Transverse colon (tissue), 3 donors: ENCODE data around the gene DDHD1.

ENCODE experiments used
- POLR2A ChIP-seq: fragments of 450-650 bp; IDR thresholded peaks from one replicate; pipeline ENCODE4 v1.6.1; 2016; ENCODE audit warnings: antibody characterized with exemption, mild to moderate bottlenecking, moderate library complexity
- TF ChIP-seq, protein P1 (sequence below), 5 experiments: fragments of 200-600 bp in 3 of 5; fragments of 450-650 bp in 2 of 5; sonication (generic) in 3 of 5; IDR thresholded peaks; 1 replicate in 2 of 5; 2 replicates in 3 of 5; pipeline ENCODE4 v1.5.1; 2016 to 2017; ENCODE audit warnings: antibody characterized with exemption in 5 of 5, inconsistent platforms in 3 of 5, mild to moderate bottlenecking in 2 of 5, moderate library complexity in 1 of 5

- no peak for TF ChIP-seq POLR2A
- TF ChIP-seq, protein P1, sequence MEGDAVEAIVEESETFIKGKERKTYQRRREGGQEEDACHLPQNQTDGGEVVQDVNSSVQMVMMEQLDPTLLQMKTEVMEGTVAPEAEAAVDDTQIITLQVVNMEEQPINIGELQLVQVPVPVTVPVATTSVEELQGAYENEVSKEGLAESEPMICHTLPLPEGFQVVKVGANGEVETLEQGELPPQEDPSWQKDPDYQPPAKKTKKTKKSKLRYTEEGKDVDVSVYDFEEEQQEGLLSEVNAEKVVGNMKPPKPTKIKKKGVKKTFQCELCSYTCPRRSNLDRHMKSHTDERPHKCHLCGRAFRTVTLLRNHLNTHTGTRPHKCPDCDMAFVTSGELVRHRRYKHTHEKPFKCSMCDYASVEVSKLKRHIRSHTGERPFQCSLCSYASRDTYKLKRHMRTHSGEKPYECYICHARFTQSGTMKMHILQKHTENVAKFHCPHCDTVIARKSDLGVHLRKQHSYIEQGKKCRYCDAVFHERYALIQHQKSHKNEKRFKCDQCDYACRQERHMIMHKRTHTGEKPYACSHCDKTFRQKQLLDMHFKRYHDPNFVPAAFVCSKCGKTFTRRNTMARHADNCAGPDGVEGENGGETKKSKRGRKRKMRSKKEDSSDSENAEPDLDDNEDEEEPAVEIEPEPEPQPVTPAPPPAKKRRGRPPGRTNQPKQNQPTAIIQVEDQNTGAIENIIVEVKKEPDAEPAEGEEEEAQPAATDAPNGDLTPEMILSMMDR (IDR thresholded peaks at IDR 0.05) = no peak
These were observed 120.2 kb downstream of the DDHD1 start for GRCh38 chr14:53032838-53033390.
